Measurements from ENCODE around the gene ATF5.

DNA sequence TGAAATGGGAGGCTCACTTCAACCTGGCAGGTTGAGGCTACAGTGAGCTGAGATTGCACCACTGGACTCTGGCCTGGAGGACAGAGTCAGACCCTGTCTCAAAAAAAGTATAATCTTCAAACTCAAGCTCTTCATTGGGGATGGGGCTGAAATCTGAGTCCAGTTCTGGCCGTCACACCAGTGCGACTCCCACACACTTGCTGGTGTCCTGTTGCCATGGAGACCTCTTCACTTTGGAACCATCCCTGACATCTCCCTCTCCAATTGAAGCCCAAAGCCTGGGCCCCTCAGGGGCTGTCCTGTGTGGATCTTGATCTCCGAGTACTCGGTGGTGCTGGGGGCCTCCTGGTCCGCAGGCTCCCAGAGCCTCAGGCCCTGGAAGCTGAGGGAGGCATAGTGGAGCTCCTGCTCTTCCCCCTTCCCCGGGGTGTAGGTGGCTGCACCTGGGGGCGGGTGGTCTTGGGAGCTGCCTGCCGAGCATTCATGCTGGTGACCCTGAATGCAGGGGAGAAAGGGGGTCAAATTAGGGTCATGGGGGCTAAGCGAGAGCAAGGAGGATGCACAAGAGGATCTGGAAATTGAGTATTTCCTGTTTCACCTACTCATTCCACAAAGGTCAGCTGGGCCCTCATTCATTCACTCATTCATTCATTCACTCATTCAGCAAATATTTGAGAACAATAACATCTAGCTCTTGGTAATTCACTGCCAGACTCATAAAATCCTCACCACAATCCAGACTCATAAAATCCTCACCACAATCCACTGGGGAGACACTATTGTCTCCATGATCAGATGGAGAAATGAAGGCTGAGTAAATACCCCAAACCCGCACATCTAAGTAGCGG, 21.0 kb downstream of the ATF5 start:
- TF ChIP-seq, protein P1, sequence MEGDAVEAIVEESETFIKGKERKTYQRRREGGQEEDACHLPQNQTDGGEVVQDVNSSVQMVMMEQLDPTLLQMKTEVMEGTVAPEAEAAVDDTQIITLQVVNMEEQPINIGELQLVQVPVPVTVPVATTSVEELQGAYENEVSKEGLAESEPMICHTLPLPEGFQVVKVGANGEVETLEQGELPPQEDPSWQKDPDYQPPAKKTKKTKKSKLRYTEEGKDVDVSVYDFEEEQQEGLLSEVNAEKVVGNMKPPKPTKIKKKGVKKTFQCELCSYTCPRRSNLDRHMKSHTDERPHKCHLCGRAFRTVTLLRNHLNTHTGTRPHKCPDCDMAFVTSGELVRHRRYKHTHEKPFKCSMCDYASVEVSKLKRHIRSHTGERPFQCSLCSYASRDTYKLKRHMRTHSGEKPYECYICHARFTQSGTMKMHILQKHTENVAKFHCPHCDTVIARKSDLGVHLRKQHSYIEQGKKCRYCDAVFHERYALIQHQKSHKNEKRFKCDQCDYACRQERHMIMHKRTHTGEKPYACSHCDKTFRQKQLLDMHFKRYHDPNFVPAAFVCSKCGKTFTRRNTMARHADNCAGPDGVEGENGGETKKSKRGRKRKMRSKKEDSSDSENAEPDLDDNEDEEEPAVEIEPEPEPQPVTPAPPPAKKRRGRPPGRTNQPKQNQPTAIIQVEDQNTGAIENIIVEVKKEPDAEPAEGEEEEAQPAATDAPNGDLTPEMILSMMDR (IDR thresholded peaks at IDR 0.05), result no peak
- no peak for TF ChIP-seq POLR2A (IDR thresholded peaks at IDR 0.05)
